HepG2 (cell line): Measurements from ENCODE around the gene TLCD1. TPM values are rescaled to one million over a fixed set of nuclear protein-coding genes. Genes with fewer than 3 reads are reported as not detected.

Experiments used
- AHR ChIP-seq: IDR thresholded peaks from 2 replicates; pipeline ENCODE4 v1.6.1; 2018; ENCODE audit warnings: missing genetic modification reagents, missing compliant biosample characterization
- CCAR2 ChIP-seq: fragments of 200-400 bp; formaldehyde crosslinking; optimal IDR thresholded peaks from 2 replicates; pipeline ENCODE3; 2018; ENCODE audit warnings: low read depth, mild to moderate bottlenecking, low read length, moderate library complexity
- CHD2 ChIP-seq: IDR thresholded peaks from 2 replicates; pipeline ENCODE4 v1.6.1; 2011; ENCODE audit warnings: low read depth, low read length, improper control_type of control experiment
- FOSL1 ChIP-seq: sonication (generic); formaldehyde crosslinking; IDR thresholded peaks from 2 replicates; pipeline ENCODE4 v1.9.0; 2021; ENCODE audit warnings: missing genetic modification reagents, borderline replicate concordance
- FOSL2 ChIP-seq: sonication (generic); formaldehyde crosslinking; IDR thresholded peaks from 2 replicates; pipeline ENCODE4 v1.4.0; 2020; ENCODE audit warnings: missing genetic modification reagents
- NAIF1 ChIP-seq: sonication (generic); formaldehyde crosslinking; IDR thresholded peaks from 2 replicates; pipeline ENCODE4 v1.5.0; 2020; ENCODE audit warnings: mild to moderate bottlenecking, missing genetic modification reagents, borderline replicate concordance
- RARG ChIP-seq: sonication (generic); formaldehyde crosslinking; IDR thresholded peaks from 2 replicates; pipeline ENCODE4 v1.4.0; 2020; ENCODE audit warnings: low read depth, mild to moderate bottlenecking, missing genetic modification reagents
- RNF2 ChIP-seq: fragments of 450-650 bp; conservative IDR thresholded peaks from 2 replicates; pipeline ENCODE4 v1.6.1; 2016; ENCODE audit warnings: low read depth
- SP140L ChIP-seq: sonication (generic); formaldehyde crosslinking; IDR thresholded peaks from 2 replicates; pipeline ENCODE4 v1.4.0; 2020; ENCODE audit warnings: missing genetic modification reagents, borderline replicate concordance
- TBX2 ChIP-seq: sonication (generic); formaldehyde crosslinking; IDR thresholded peaks from 2 replicates; pipeline ENCODE4 v1.5.0; 2020; ENCODE audit warnings: missing genetic modification reagents, mild to moderate bottlenecking, borderline replicate concordance
- ZC3H4 ChIP-seq: sonication (generic); formaldehyde crosslinking; IDR thresholded peaks from 2 replicates; pipeline ENCODE4 v1.4.0; 2020; ENCODE audit warnings: missing genetic modification reagents, borderline replicate concordance
- ZFP37 ChIP-seq: sonication (generic); formaldehyde crosslinking; IDR thresholded peaks from 2 replicates; pipeline ENCODE4 v1.4.0; 2020; ENCODE audit warnings: missing genetic modification reagents, borderline replicate concordance
- ZNF256 ChIP-seq: sonication (generic); formaldehyde crosslinking; conservative IDR thresholded peaks from 2 replicates; pipeline ENCODE4 v1.4.0; 2020; ENCODE audit warnings: missing genetic modification reagents
- ZNF367 ChIP-seq: sonication (generic); formaldehyde crosslinking; IDR thresholded peaks from 2 replicates; pipeline ENCODE4 v1.4.0; 2020; ENCODE audit warnings: missing genetic modification reagents, borderline replicate concordance
- ZNF468 ChIP-seq: sonication (generic); formaldehyde crosslinking; IDR thresholded peaks from 2 replicates; pipeline ENCODE4 v1.8.0; 2022; ENCODE audit warnings: mild to moderate bottlenecking, moderate library complexity, missing genetic modification reagents
- ZNF569 ChIP-seq: sonication (generic); formaldehyde crosslinking; IDR thresholded peaks from 2 replicates; pipeline ENCODE4 v1.5.0; 2020; ENCODE audit warnings: mild to moderate bottlenecking, missing genetic modification reagents, moderate library complexity, borderline replicate concordance
- ZNF605 ChIP-seq: sonication (generic); formaldehyde crosslinking; IDR thresholded peaks from 2 replicates; pipeline ENCODE4 v1.8.0; 2022; ENCODE audit warnings: mild to moderate bottlenecking, missing genetic modification reagents
- polyA plus RNA-seq, 8 experiments: library from polyadenylated mRNA; depleted of rRNA in 3 of 8; stranded (reverse) in 7 of 8; unstranded in 1 of 8; fragments of >200 nt; fragmentation: Illumina TruSeq in 4 of 8; extraction: Trizol in 4 of 8; gene quantifications; 2 replicates each; pipeline versions ENCODE4 v1.2.1 to v1.2.3, GENCODE V29; 2011 to 2016; ENCODE audit warnings: low read depth in 4 of 8, missing spikeins in 1 of 8, mixed read lengths in 1 of 8; ENCODE audit not compliant: insufficient read depth in 1 of 8
- total RNA-seq, 5 experiments: library from RNA; depleted of rRNA; stranded (reverse); fragments of >200 nt; fragmentation: Illumina TruSeq; extraction: Trizol; gene quantifications; 2 replicates each; pipeline ENCODE4 v1.2.3, GENCODE V29; 2016; ENCODE audit warnings: low read depth in 1 of 5
- TF ChIP-seq, protein P1 (sequence below), 2 experiments: fragments of 450-650 bp in 1 of 2; sonication (generic) in 1 of 2; formaldehyde crosslinking; IDR thresholded peaks; 2 replicates each; pipeline versions ENCODE4 v1.5.0 to v1.8.0; 2020 to 2022; ENCODE audit warnings: mild to moderate bottlenecking in 1 of 2, missing genetic modification reagents in 1 of 2
- TF ChIP-seq, protein P2 (sequence below): sonication (generic); formaldehyde crosslinking; IDR thresholded peaks from 2 replicates; pipeline ENCODE4 v1.4.0; 2020; ENCODE audit warnings: mild to moderate bottlenecking, missing genetic modification reagents
- TF ChIP-seq, protein P3 (sequence below): sonication (generic); formaldehyde crosslinking; IDR thresholded peaks from 2 replicates; pipeline ENCODE4 v1.4.0; 2020; ENCODE audit warnings: mild to moderate bottlenecking, low read depth, missing genetic modification reagents
- TF ChIP-seq, protein P4 (sequence below): sonication (generic); formaldehyde crosslinking; IDR thresholded peaks from 2 replicates; pipeline ENCODE4 v1.4.0; 2020; ENCODE audit warnings: missing genetic modification reagents
- TF ChIP-seq, protein P5 (sequence below): sonication (generic); formaldehyde crosslinking; IDR thresholded peaks from 2 replicates; pipeline ENCODE4 v1.9.0; 2021; ENCODE audit warnings: missing genetic modification reagents, mild to moderate bottlenecking, borderline replicate concordance

TLCD1 gene
- total and polyA plus RNA-seq, 2 of the 13 experiments (the other 11 are each of a cell fraction or from before 2014, with no cell fraction given) = 14.9 to 19.6 TPM

DNA sequence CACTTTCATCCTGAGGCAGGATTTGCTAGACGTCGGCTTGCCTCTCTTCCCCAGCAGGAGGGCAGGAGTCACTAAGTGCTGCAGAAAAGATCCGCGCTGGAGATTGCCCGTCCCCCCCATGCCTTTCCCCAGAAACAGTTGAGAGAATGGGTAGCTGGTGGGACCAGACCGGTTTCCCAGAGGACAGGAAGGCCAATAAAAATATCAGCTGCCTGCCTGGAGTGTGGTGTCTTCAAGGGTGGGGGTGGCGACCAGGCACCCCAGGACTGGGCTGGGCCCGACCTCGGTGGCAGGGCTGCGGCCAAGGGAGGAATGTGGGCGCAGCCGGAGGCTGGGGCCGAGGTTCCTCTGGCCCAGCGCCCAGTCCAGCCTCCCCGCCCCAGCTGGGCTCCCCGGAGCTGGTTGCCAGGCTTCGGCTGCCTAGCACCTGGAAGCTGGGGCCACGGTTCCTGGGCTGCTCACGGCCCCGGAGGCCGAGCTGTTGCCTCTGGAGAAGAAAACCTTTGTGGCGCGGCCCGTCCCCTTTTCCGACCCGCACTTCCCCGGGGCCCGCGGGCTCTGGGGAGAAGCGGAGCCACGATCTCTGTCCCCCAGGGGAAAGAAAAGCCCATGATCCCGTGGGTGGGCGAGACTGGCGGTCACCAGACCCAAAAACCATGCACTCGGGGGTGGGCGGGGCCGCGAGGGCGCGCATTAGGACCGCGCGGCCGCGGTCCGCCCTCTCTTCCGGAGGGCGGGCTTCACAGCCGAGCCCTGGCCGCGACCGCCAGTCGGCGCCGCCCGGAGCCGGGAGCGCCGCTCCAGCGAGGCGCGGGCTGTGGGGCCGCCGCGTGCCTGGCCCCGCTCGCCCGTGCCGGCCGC, 17.4 kb upstream of the TLCD1 start, which contains the start of gene TRAF4 (continued):
- TF ChIP-seq ZNF569 (CRISPR knock-in tag) (no peak), ZNF256 (CRISPR knock-in tag) (no peak), ZC3H4 (CRISPR knock-in tag) (no peak), TBX2 (CRISPR knock-in tag) (peak; percentile 56; the same call in 1 of the 2 replicates), ZNF605 (peak; percentile 79), FOSL2 (CRISPR knock-in tag) (no peak), CCAR2 (no peak), SP140L (no peak), RNF2 (no peak), CHD2 (no peak), ZNF468 (no peak), AHR (CRISPR knock-in tag) (no peak), ZNF367 (CRISPR knock-in tag) (no peak), FOSL1 (CRISPR knock-in tag) (no peak), ZFP37 (no peak), NAIF1 (CRISPR knock-in tag) (no peak), RARG (CRISPR knock-in tag) (no peak)
- TF ChIP-seq, protein P1, sequence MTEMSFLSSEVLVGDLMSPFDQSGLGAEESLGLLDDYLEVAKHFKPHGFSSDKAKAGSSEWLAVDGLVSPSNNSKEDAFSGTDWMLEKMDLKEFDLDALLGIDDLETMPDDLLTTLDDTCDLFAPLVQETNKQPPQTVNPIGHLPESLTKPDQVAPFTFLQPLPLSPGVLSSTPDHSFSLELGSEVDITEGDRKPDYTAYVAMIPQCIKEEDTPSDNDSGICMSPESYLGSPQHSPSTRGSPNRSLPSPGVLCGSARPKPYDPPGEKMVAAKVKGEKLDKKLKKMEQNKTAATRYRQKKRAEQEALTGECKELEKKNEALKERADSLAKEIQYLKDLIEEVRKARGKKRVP (CRISPR knock-in tag; IDR thresholded peaks at IDR 0.05) = peak in 1 of 2 experiments; percentile 16; a peak in 1 of 4 replicates
- TF ChIP-seq, protein P2, sequence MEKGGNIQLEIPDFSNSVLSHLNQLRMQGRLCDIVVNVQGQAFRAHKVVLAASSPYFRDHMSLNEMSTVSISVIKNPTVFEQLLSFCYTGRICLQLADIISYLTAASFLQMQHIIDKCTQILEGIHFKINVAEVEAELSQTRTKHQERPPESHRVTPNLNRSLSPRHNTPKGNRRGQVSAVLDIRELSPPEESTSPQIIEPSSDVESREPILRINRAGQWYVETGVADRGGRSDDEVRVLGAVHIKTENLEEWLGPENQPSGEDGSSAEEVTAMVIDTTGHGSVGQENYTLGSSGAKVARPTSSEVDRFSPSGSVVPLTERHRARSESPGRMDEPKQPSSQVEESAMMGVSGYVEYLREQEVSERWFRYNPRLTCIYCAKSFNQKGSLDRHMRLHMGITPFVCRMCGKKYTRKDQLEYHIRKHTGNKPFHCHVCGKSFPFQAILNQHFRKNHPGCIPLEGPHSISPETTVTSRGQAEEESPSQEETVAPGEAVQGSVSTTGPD (CRISPR knock-in tag) = no peak
- TF ChIP-seq, protein P3, sequence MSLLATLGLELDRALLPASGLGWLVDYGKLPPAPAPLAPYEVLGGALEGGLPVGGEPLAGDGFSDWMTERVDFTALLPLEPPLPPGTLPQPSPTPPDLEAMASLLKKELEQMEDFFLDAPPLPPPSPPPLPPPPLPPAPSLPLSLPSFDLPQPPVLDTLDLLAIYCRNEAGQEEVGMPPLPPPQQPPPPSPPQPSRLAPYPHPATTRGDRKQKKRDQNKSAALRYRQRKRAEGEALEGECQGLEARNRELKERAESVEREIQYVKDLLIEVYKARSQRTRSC = no peak
- TF ChIP-seq, protein P4, sequence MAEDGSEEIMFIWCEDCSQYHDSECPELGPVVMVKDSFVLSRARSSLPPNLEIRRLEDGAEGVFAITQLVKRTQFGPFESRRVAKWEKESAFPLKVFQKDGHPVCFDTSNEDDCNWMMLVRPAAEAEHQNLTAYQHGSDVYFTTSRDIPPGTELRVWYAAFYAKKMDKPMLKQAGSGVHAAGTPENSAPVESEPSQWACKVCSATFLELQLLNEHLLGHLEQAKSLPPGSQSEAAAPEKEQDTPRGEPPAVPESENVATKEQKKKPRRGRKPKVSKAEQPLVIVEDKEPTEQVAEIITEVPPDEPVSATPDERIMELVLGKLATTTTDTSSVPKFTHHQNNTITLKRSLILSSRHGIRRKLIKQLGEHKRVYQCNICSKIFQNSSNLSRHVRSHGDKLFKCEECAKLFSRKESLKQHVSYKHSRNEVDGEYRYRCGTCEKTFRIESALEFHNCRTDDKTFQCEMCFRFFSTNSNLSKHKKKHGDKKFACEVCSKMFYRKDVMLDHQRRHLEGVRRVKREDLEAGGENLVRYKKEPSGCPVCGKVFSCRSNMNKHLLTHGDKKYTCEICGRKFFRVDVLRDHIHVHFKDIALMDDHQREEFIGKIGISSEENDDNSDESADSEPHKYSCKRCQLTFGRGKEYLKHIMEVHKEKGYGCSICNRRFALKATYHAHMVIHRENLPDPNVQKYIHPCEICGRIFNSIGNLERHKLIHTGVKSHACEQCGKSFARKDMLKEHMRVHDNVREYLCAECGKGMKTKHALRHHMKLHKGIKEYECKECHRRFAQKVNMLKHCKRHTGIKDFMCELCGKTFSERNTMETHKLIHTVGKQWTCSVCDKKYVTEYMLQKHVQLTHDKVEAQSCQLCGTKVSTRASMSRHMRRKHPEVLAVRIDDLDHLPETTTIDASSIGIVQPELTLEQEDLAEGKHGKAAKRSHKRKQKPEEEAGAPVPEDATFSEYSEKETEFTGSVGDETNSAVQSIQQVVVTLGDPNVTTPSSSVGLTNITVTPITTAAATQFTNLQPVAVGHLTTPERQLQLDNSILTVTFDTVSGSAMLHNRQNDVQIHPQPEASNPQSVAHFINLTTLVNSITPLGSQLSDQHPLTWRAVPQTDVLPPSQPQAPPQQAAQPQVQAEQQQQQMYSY (CRISPR knock-in tag) = no peak
- TF ChIP-seq, protein P5, sequence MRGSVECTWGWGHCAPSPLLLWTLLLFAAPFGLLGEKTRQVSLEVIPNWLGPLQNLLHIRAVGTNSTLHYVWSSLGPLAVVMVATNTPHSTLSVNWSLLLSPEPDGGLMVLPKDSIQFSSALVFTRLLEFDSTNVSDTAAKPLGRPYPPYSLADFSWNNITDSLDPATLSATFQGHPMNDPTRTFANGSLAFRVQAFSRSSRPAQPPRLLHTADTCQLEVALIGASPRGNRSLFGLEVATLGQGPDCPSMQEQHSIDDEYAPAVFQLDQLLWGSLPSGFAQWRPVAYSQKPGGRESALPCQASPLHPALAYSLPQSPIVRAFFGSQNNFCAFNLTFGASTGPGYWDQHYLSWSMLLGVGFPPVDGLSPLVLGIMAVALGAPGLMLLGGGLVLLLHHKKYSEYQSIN = no peak
